A673 (cell line): ENCODE data around the gene ZNF260. TPM values are rescaled to one million over a fixed set of nuclear protein-coding genes. Genes with fewer than 3 reads are reported as not detected.

ENCODE experiments used
- BruUV-seq: library from RNA; stranded (reverse); fragments of 400-500 nt; replicated peaks from 2 replicates; lab custom pipeline; 2021; lab: Mats Ljungman, UMichigan
- CTCF ChIA-PET: fragments of 300-600 bp; sonication (Branson Sonifier 250); formaldehyde crosslinking; loops from one replicate; lab custom pipeline; 2022; ENCODE audit warnings: antibody characterized with exemption; lab: Charles Lee
- POLR2A ChIA-PET: fragments of 300-600 bp; sonication (Branson Sonifier 250); formaldehyde crosslinking; loops from one replicate; lab custom pipeline; 2022; ENCODE audit warnings: antibody characterized with exemption; ENCODE audit not compliant: low non-redundant PET; lab: Charles Lee
- DNase-seq: peaks from one replicate; pipeline ENCODE4 v3.0.0-alpha.2; 2015; ENCODE audit warnings: low spot score
- H3K27ac ChIP-seq: fragments of 200-600 bp; sonication (generic); 2 replicates; pipeline ENCODE4 v1.5.1; 2016; ENCODE audit warnings: mixed run types, low read depth, mild to moderate bottlenecking, mixed read lengths, antibody characterized with exemption, low read length; ENCODE audit not compliant: poor library complexity, severe bottlenecking
- H3K27me3 ChIP-seq: fragments of 200-600 bp; sonication (generic); replicated peaks from 2 replicates; pipeline ENCODE4 v1.6.1; 2017; ENCODE audit warnings: mixed run types, low read depth, mild to moderate bottlenecking, mixed read lengths, antibody characterized with exemption, low read length; ENCODE audit not compliant: insufficient read depth, poor library complexity
- H3K36me3 ChIP-seq: fragments of 200-600 bp; sonication (generic); 2 replicates; pipeline ENCODE4 v1.6.1; 2016; ENCODE audit warnings: mixed run types, mild to moderate bottlenecking, mixed read lengths, antibody characterized with exemption, low read length; ENCODE audit not compliant: insufficient read depth, poor library complexity, severe bottlenecking
- H3K4me1 ChIP-seq: fragments of 200-600 bp; sonication (generic); 2 replicates; pipeline ENCODE4 v1.6.1; 2017; ENCODE audit warnings: mixed run types, mild to moderate bottlenecking, mixed read lengths, antibody characterized with exemption, low read length; ENCODE audit not compliant: insufficient read depth, poor library complexity, severe bottlenecking
- H3K4me3 ChIP-seq: fragments of 200-600 bp; sonication (generic); 2 replicates; pipeline ENCODE4 v1.5.1; 2016; ENCODE audit warnings: low read depth, mixed run types, mild to moderate bottlenecking, mixed read lengths, low read length; ENCODE audit not compliant: poor library complexity, severe bottlenecking
- H3K9me3 ChIP-seq: fragments of 200-600 bp; sonication (generic); 2 replicates; pipeline ENCODE4 v1.6.1; 2016; ENCODE audit warnings: mixed run types, low read depth, mild to moderate bottlenecking, mixed read lengths, antibody characterized with exemption, low read length; ENCODE audit not compliant: poor library complexity, severe bottlenecking
- EZH2 ChIP-seq: fragments of 200-600 bp; sonication (generic); IDR thresholded peaks from 2 replicates; pipeline ENCODE4 v1.6.1; 2017; ENCODE audit warnings: borderline replicate concordance, low read depth, mild to moderate bottlenecking, mixed read lengths, antibody characterized with exemption, low read length; ENCODE audit not compliant: poor library complexity, severe bottlenecking
- intact Hi-C: fragments of 100-400 bp; cut with micrococcal nuclease; formaldehyde crosslinking; loops from one replicate; pipeline ENCODE4 v1.10.0; 2022; ENCODE audit not compliant: unreplicated experiment
- total RNA-seq: library from RNA; stranded (reverse); gene quantifications from 2 replicates; pipeline ENCODE4 v1.2.3, GENCODE V29; 2021
- TF ChIP-seq, protein P1 (sequence below): fragments of 300-800, 200-600 bp; sonication (generic); conservative IDR thresholded peaks from 2 replicates; pipeline ENCODE4 v1.5.1; 2017; ENCODE audit warnings: low read depth, mild to moderate bottlenecking, antibody characterized with exemption, low read length, moderate library complexity, mixed read lengths

The ZNF260 gene
- total RNA-seq, 1 experiment from 2014 or later, result 20.4 TPM

DNA sequence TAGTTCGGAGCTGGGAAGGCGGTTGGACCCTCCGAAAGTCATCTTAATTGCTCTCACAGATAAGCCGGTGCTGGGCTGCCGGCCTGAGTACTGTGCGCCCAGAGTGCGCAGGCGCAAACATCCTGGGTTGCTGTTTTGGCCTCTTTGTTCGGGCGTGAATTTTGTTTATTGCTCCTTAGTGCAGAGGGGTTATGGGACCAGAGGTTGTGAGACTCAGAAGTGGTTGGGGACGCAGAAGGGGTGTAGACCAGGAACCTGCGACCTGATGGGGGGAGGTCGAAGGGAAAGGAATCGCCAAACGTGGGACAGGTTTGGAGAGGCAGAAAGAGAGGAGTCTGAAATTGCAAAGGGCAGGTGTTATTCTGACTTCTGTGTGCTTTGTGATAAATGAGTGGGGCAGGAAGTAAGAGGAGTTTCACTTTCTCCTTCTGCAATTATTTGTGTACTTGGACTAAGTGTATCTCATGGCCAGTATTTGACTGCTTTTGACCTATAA, 38.1 kb downstream of the ZNF260 start:
- ChIA-PET POLR2A (interaction anchor here (0.6 to 0.7 kb wide), 3 partner anchors 38 to 307 kb away, joined by 3 read pairs; partner anchors contain the start of gene ZNF260), CTCF (no interaction called here)
- peaks cover 3% of the 10 kb centered on the region for H3K4me1 ChIP-seq
- no peaks in the 10 kb centered on the region for H3K36me3 ChIP-seq
- H3K27me3 ChIP-seq, result no peaks in the 10 kb centered on the region
- peak; percentile 96 for DNase-seq
- TSS peak; percentile 85 for BruUV-seq
- H3K27ac ChIP-seq, result peak overlapping the region; percentile 97
- intact Hi-C loops, result loop anchor here (5.0 kb wide), 1 partner anchor 298 kb away; no protein-coding TSS in a partner anchor
- TF ChIP-seq EZH2, result no peak
- TF ChIP-seq, protein P1, sequence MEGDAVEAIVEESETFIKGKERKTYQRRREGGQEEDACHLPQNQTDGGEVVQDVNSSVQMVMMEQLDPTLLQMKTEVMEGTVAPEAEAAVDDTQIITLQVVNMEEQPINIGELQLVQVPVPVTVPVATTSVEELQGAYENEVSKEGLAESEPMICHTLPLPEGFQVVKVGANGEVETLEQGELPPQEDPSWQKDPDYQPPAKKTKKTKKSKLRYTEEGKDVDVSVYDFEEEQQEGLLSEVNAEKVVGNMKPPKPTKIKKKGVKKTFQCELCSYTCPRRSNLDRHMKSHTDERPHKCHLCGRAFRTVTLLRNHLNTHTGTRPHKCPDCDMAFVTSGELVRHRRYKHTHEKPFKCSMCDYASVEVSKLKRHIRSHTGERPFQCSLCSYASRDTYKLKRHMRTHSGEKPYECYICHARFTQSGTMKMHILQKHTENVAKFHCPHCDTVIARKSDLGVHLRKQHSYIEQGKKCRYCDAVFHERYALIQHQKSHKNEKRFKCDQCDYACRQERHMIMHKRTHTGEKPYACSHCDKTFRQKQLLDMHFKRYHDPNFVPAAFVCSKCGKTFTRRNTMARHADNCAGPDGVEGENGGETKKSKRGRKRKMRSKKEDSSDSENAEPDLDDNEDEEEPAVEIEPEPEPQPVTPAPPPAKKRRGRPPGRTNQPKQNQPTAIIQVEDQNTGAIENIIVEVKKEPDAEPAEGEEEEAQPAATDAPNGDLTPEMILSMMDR, result no peak
- no peaks in the 10 kb centered on the region for H3K9me3 ChIP-seq
- peak overlapping the region; percentile 61 for H3K4me3 ChIP-seq

DNA sequence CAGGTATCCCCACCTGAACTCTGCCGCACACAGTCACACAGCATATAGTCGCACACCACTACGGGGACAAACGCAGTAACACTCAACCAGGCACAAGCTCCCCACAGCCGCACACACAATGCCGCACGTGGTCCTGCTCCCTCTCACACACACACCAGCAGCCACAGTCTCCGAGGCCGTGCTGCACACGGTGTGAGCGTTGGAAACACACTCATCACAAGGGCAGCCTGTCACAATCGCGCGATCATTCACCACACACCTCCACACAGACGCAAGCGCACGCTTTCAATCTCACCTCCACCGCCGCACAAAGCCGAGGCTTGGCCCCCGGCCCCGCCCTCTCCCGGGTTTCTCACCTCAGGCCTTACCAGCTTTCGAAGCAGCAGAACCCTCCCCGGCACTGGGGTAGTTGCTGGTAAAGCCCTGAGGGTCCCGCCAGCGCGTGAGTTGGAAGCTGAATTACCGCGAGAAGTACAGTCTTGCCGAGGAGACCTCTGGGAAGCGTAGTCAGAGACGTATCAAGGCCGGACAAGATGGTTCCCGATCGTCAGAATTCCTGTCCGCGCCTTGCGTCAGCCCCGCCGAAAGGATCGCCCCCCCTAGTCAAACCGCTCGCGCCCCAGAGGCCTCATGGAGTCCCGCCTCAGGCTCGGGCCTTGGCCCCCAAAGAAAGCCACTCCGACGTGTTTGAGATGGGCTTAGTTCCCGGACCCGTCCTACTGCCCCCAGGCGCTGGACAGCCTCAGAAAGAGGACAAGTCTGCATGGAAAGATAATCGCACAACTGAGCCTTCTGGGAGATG, 38.8 kb downstream of the ZNF260 start, which contains the start of gene ZNF566:
ZNF566 (minus strand) TSS at position 444 of the 802 bp plus-strand sequence. CDS start 13,004 bp downstream, outside the sequence.
- peak; percentile 98 for DNase-seq
- Histone ChIP-seq H3K36me3 (no peaks in the 10 kb centered on the region), H3K4me1 (peaks cover 3% of the 10 kb centered on the region), H3K4me3 (peak within 1 kb of the TSS; percentile 61), H3K27me3 (no peaks in the 10 kb centered on the region), H3K27ac (peak within 1 kb of the TSS; percentile 97), H3K9me3 (peaks cover 2% of the 10 kb centered on the region)
- POLR2A ChIA-PET, result interaction anchor here (0.6 to 0.8 kb wide), 4 partner anchors 39 to 306 kb away, joined by 3 read pairs; partner anchors contain the start of gene ZNF260
- no peak for TF ChIP-seq EZH2
- TF ChIP-seq, protein P1, result no peak
- intact Hi-C loops, result no loop called here
- TSS peak; percentile 72 for BruUV-seq
- CTCF ChIA-PET, result no interaction called here

GRCh38 chr19:36488846-36489117, 39.3 kb downstream of the ZNF260 start:
- peak; percentile 33 for DNase-seq
- Histone ChIP-seq H3K9me3 (peaks cover 4% of the 10 kb centered on the region), H3K36me3 (no peaks in the 10 kb centered on the region), H3K27ac (peak overlapping the region; percentile 97), H3K4me3 (peak overlapping the region; percentile 61), H3K27me3 (no peaks in the 10 kb centered on the region), H3K4me1 (peaks cover 3% of the 10 kb centered on the region)
- ChIA-PET POLR2A (interaction anchor here (0.7 to 0.8 kb wide), 2 partner anchors 218 to 333 kb away, joined by 3 read pairs; no protein-coding TSS in a partner anchor), CTCF (no interaction called here)
- intact Hi-C loops, result no loop called here
- TF ChIP-seq EZH2, result no peak
- TF ChIP-seq, protein P1, result 0 out of 2 replicates have a peak, but pooled peaks have one; percentile 12
- BruUV-seq, result no TSS peak
